Heart right ventricle (tissue), 16 donors: ENCODE data around the gene NEMF. TPM values are rescaled to one million over a fixed set of nuclear protein-coding genes. Genes with fewer than 3 reads are reported as not detected.
"Not testable (repeated sequence)": the region's sequence is repeated elsewhere in the genome, so short reads cannot be mapped to it uniquely, and the experiment has no call there.

Source experiments
- ATAC-seq, 8 donors: fragments of 200-7000 bp; cut with Tn5 transposase; one replicate each; pipeline ENCODE4 v1.9.1; 2020; ENCODE audit warnings: mild to moderate bottlenecking in 8 of 8, moderate library complexity in 8 of 8, moderate number of reproducible peaks in 1 of 8
- DNase-seq, 2 donors: peaks; one replicate each; pipeline ENCODE4 v3.0.0-alpha.2; 2020
- H3K27ac ChIP-seq, 10 donors: fragments of 200-600 bp; sonication (generic) in 2 of 10; one replicate each; pipeline versions ENCODE4 v1.5.0 to v1.8.0; 2020 to 2022; ENCODE audit warnings: mild to moderate bottlenecking in 3 of 10
- H3K27me3 ChIP-seq, 7 donors: fragments of 200-600 bp; one replicate each; pipeline ENCODE4 v1.8.0; 2021 to 2022; ENCODE audit warnings: mild to moderate bottlenecking in 2 of 7
- H3K36me3 ChIP-seq, 9 donors: fragments of 200-600 bp; sonication (generic) in 1 of 9; one replicate each; pipeline versions ENCODE4 v1.5.0 to v1.8.0; 2020 to 2022; ENCODE audit warnings: mild to moderate bottlenecking in 2 of 9
- H3K4me1 ChIP-seq, 9 donors: fragments of 200-600 bp; sonication (generic) in 1 of 9; one replicate each; pipeline versions ENCODE4 v1.5.0 to v1.8.0; 2020 to 2022; ENCODE audit warnings: mild to moderate bottlenecking in 4 of 9
- H3K4me3 ChIP-seq, 10 donors: fragments of 200-600 bp; sonication (generic) in 2 of 10; one replicate each; pipeline versions ENCODE4 v1.5.0 to v1.8.0; 2020 to 2022; ENCODE audit warnings: mild to moderate bottlenecking in 7 of 10, moderate library complexity in 2 of 10
- H3K9me3 ChIP-seq, 11 donors: fragments of 200-600 bp in 10 of 11; sonication (generic) in 2 of 11; one replicate each; pipeline versions ENCODE4 v1.5.0 to v1.8.0; 2013 to 2022; ENCODE audit warnings: mild to moderate bottlenecking in 2 of 11, control low read depth in 1 of 11, moderate library complexity in 1 of 11
- WGBS, 2 donors: extraction: QIAGEN DNeasy Blood & Tissue Kit; methylation state at CpG; one replicate each; pipeline ENCODE4 v1.1.7; 2013; ENCODE audit warnings: inconsistent platforms in 1 of 2; 5-methylcytosine and 5-hydroxymethylcytosine counted together
- intact Hi-C, 10 donors: fragments of 100-400 bp; cut with DNase I; formaldehyde crosslinking; loops; one replicate each; pipeline versions ENCODE4 v1.11.1 to v1.14.2; 2022
- polyA plus RNA-seq, 2 donors: library from polyadenylated mRNA; stranded (reverse); fragments of 200-250 nt; gene quantifications; one replicate each; pipeline ENCODE4 v1.2.3, GENCODE V29; 2013
- total RNA-seq, 10 donors: library from RNA; stranded (reverse); fragmentation: NEBNext Ultra II Directional in 3 of 10; extraction: Animal tissue kit (Norgen Biotek cat#: 25700) in 3 of 10; gene quantifications; one replicate each; pipeline versions ENCODE4 v1.2.1 to v1.2.4, GENCODE V29; 2021 to 2023
- TF ChIP-seq, protein P1 (sequence below), 9 donors: fragments of 200-600 bp; sonication (generic) in 2 of 9; IDR thresholded peaks; one replicate each; pipeline versions ENCODE4 v1.5.0 to v1.8.0; 2021 to 2022; ENCODE audit warnings: antibody characterized with exemption in 9 of 9, mild to moderate bottlenecking in 5 of 9, moderate library complexity in 1 of 9
- donor health status: Arrhythmogenic right ventricular cardiomyopathy.
- donor health status: ischemic (EF 13 %, LVEDD 7.1; RV severe dilation, severe dysfunction).
- donor health status: healthy with polysubstance abuse.
- donor health status: DM: no; HTN: yes; CAD: no.
- donor health status: DM: no; HTN: no; CAD: no.
- donor health status: ischemic (EF 25% LVEDD 6.9; RV normal size, moderate dysfunction).
- donor health status: ischemic (EF 25% LVEDD 5.7; RV mildly dilated, moderate dysfunction).
- donor health status: healthy.
- donor health status: DM: yes; HTN: yes; CAD: no.
- donor health status: Ischemic cardiomyopathy.
- donor health status: ischemic (EF 35%, LVEDD 5.7; RV mildly dilated, moderate dysfunction).
- donor health status: nonischemic (EF 11% LVEDD 7.7; RV severe dilation, severe dysfunction).
- donor health status: DM: yes; HTN: yes; CAD: no.
- donor health status: PGD.
- donor health status: ischemic (EF 29% LVEDD 5.4; RV normal size, mild dysfunction).
- donor health status: nonischemic (EF 23%, LVEDD 6.1; RV moderate dilation, normal function).

Gene NEMF
- total and polyA plus RNA-seq, 12 donors: 18.0 to 67.4 (median 53.9) TPM

DNA sequence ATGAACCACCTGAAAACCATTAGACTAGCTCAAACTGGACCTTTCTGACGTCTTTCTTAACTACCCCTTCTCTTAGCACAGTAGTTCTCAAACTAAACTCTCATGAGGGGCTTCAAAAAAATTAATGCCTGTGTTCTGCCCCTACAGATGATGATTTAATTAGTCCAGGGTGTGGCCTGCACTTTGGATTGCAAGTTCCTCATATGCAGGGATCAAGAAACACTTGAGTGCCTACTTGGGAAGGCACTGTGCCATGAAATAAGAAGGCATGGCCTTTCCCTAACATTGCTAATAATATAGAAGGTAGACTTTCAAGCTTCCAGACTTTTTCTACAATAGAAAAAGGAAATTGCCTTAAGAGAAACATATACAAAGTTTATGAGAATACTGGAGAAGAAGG lies 107.4 kb downstream of the NEMF start:
- Histone ChIP-seq H3K27ac (no peak overlapping the region), H3K27me3 (no peaks in the 10 kb centered on the region), H3K4me1 (no peaks in the 10 kb centered on the region), H3K36me3 (peaks cover 0 to 100% (median 14%) of the 10 kb centered on the region in 9 donors), H3K4me3 (no peak overlapping the region), H3K9me3 (no peaks in the 10 kb centered on the region)
- intact Hi-C loops: no loop called here
- TF ChIP-seq, protein P1, sequence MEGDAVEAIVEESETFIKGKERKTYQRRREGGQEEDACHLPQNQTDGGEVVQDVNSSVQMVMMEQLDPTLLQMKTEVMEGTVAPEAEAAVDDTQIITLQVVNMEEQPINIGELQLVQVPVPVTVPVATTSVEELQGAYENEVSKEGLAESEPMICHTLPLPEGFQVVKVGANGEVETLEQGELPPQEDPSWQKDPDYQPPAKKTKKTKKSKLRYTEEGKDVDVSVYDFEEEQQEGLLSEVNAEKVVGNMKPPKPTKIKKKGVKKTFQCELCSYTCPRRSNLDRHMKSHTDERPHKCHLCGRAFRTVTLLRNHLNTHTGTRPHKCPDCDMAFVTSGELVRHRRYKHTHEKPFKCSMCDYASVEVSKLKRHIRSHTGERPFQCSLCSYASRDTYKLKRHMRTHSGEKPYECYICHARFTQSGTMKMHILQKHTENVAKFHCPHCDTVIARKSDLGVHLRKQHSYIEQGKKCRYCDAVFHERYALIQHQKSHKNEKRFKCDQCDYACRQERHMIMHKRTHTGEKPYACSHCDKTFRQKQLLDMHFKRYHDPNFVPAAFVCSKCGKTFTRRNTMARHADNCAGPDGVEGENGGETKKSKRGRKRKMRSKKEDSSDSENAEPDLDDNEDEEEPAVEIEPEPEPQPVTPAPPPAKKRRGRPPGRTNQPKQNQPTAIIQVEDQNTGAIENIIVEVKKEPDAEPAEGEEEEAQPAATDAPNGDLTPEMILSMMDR (IDR thresholded peaks at IDR 0.05): no peak
- DNase-seq (no peak), ATAC-seq (no peak)
- 88 to 89% methylated on average over 1 of the region's 1 CpG for WGBS, 2 donors

DNA sequence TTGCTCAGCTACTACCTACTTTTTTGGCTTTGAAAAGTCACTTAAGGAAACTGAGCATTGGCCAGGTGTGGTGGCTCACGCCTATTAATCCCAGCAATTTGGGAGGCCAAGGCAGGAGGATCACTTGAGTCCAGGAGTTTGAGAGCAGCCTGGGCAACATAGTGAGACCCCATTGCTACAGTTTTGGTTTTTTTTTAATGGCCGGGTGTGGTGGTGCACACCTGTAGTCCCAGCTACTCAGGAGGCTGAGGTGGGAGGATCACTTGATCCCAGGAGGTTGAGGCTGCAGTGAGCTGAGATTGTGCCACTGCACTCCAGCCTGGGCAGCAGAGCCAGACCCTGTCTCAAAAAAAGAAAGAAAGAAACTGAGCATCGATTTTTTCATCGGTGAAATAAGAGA lies 116.9 kb downstream of the NEMF start:
- H3K27ac ChIP-seq, H3K27me3 ChIP-seq, DNase-seq, H3K9me3 ChIP-seq, H3K4me3 ChIP-seq, intact Hi-C loops, ATAC-seq, H3K4me1 ChIP-seq: not testable (repeated sequence)
- H3K36me3 ChIP-seq: peaks cover 0 to 95% (median 6%) of the 10 kb centered on the region in 9 donors
- WGBS, 2 donors: 89 to 98% methylated on average over 4 of the region's 4 CpGs

DNA sequence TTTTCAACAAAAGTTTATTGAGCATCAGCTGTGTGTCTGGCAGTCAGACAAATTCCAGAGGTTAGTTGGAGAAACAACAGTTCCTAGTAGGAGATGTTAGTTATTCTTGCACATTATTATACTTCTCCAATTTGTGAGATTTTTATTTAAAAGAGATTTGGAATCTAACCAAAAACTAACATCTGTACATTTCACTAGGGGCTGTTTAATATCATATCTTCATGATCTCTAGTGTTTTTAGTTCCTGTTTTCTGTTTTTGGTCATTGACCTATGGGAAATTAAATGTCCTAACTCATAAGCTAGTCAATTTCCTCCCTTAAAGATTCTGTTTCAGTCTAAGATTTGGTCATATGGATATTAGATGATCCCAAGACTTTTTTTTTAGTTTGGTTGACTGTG lies 118.8 kb downstream of the NEMF start:
- Histone ChIP-seq H3K4me3 (no peak overlapping the region), H3K27me3 (no peaks in the 10 kb centered on the region), H3K4me1 (no peaks in the 10 kb centered on the region), H3K27ac (no peak overlapping the region), H3K36me3 (peaks cover 0 to 97% (median 0%) of the 10 kb centered on the region in 9 donors), H3K9me3 (no peaks in the 10 kb centered on the region)
- DNase-seq: no peak
- no peak for ATAC-seq
- intact Hi-C loops: no loop called here
- TF ChIP-seq, protein P1 (IDR thresholded peaks at IDR 0.05): no peak

DNA sequence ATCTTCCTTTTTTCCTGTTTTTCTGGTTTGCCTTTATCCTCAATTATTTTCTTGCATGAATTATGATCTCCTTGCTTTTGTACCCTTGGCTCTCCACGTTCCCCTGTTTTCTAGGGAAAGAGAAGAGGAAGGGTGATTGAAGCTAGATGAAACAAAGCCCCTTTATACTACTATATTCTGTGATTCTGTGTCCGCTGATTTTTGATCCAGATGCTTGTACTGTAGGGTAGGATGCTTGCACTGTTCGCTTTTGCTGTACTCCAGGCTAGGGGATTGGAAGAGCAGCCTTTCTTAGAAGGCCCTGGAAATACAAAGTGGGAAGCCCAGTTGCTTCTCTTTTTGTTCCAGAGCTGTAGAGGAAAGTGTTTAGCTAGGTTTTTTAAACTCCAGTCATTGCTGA lies 119.7 kb downstream of the NEMF start:
- intact Hi-C loops: no loop called here
- Histone ChIP-seq H3K27me3 (no peaks in the 10 kb centered on the region), H3K4me3 (no peak overlapping the region), H3K27ac (no peak overlapping the region), H3K9me3 (no peaks in the 10 kb centered on the region), H3K4me1 (no peaks in the 10 kb centered on the region), H3K36me3 (peaks cover 0 to 97% (median 0%) of the 10 kb centered on the region in 9 donors)
- ATAC-seq (no peak), DNase-seq (no peak)
- TF ChIP-seq, protein P1 (IDR thresholded peaks at IDR 0.05): no peak
- 94 to 96% methylated on average over 3 of the region's 3 CpGs for whole genome bisulfite sequencing, 2 donors

Other genes with a start within 250 kb of the NEMF start
- 100 to 1,000 TPM; 103 to 164 (median 127) TPM for gene RPL36AL, start 232.2 kb downstream of the NEMF start, total RNA-seq
- 100 to 1,000 TPM; 253 to 562 TPM for gene RPL36AL, start 232.2 kb downstream of the NEMF start, polyA plus RNA-seq
- 10 to 100 TPM in 9 of 10 donors, 1 to 10 TPM in 1; 9.7 to 23.4 (median 14.3) TPM for gene MGAT2, start 232.0 kb downstream of the NEMF start, total RNA-seq
- 10 to 100 TPM in 1 of 2 donors, 1 to 10 TPM in 1; 6.1 to 18.9 TPM for gene MGAT2, start 232.0 kb downstream of the NEMF start, polyA plus RNA-seq
- 1 to 10 TPM; 4.1 to 6.9 (median 4.6) TPM for gene DNAAF2, start 217.5 kb downstream of the NEMF start, total RNA-seq
- gene DNAAF2, start 217.5 kb downstream of the NEMF start, polyA plus RNA-seq: 1 to 10 TPM; 2.9 to 5.3 TPM
- gene POLE2, start 164.6 kb downstream of the NEMF start, total RNA-seq: 1 to 10 TPM in 2 of 10 donors, under 1 TPM in 8; 0.25 to 1.1 (median 0.64) TPM
- gene POLE2, start 164.6 kb downstream of the NEMF start, polyA plus RNA-seq: 1 to 10 TPM; 1.3 to 2.0 TPM
- 1 to 10 TPM; 5.0 to 8.1 (median 7.4) TPM for gene KLHDC1, start 159.7 kb downstream of the NEMF start, total RNA-seq
- gene KLHDC1, start 159.7 kb downstream of the NEMF start, polyA plus RNA-seq: 1 to 10 TPM in 1 of 2 donors, under 1 TPM in 1; 0.99 to 6.9 TPM
- 100 to 1,000 TPM in 1 of 10 donors, 10 to 100 TPM in 9; 68.9 to 106 (median 83.8) TPM for gene KLHDC2, start 84.6 kb downstream of the NEMF start, total RNA-seq
- 10 to 100 TPM; 40.2 to 41.7 TPM for gene KLHDC2, start 84.6 kb downstream of the NEMF start, polyA plus RNA-seq
- 10 to 100 TPM; 19.0 to 40.5 (median 25.5) TPM for gene ARF6, start 40.3 kb upstream of the NEMF start, total RNA-seq
- gene ARF6, start 40.3 kb upstream of the NEMF start, polyA plus RNA-seq: 10 to 100 TPM; 11.0 to 19.7 TPM